Peyer's patch (tissue), 4 donors: ENCODE measurements around the gene SF3A2.

ENCODE experiments used
- CTCF ChIP-seq, 6 experiments: fragments of 450-650 bp in 4 of 6; fragments of 200-600 bp in 2 of 6; sonication (generic) in 1 of 6; IDR thresholded peaks; one replicate each; pipeline ENCODE4 v1.5.1; 2017 to 2019; ENCODE audit warnings: antibody characterized with exemption in 6 of 6, mild to moderate bottlenecking in 3 of 6, moderate library complexity in 1 of 6
- POLR2A ChIP-seq, 2 donors: fragments of 450-650 bp; IDR thresholded peaks; one replicate each; pipeline ENCODE4 v1.5.1; 2017; ENCODE audit warnings: antibody characterized with exemption in 2 of 2, mild to moderate bottlenecking in 2 of 2, moderate library complexity in 2 of 2

GRCh38 chr19:2283835-2284507 is 47.3 kb downstream of the SF3A2 start:
- TF ChIP-seq POLR2A (IDR thresholded peaks at IDR 0.05): no peak
- TF ChIP-seq CTCF (IDR thresholded peaks at IDR 0.05): no peak
